ENCODE data around the gene FBRSL1. TPM values are rescaled to one million over a fixed set of nuclear protein-coding genes. Genes with fewer than 3 reads are reported as not detected.

FBRSL1 gene
- total RNA-seq, 1 donor: 3.9 TPM

GRCh38 chr12:132542661-132543060 lies 52.7 kb downstream of the FBRSL1 start:
- H3K4me3 ChIP-seq (ENCODE audit: low read depth, low read length): no peak overlapping the region
- no peak for DNase-seq (ENCODE audit: low read depth)
- no peak for TF ChIP-seq CTCF (IDR thresholded peaks at IDR 0.05; ENCODE audit: insufficient read depth, low read depth, low read length)

GRCh38 chr12:132543298-132544079 lies 53.5 kb downstream of the FBRSL1 start:
- H3K4me3 ChIP-seq (ENCODE audit: low read depth, low read length): no peak overlapping the region
- DNase-seq (ENCODE audit: low read depth): no peak
- TF ChIP-seq CTCF (IDR thresholded peaks at IDR 0.05; ENCODE audit: insufficient read depth, low read depth, low read length): no peak

- DNase-seq (ENCODE audit: low read depth): no peak
- TF ChIP-seq CTCF (IDR thresholded peaks at IDR 0.05; ENCODE audit: insufficient read depth, low read depth, low read length): no peak
- H3K4me3 ChIP-seq (ENCODE audit: low read depth, low read length): no peak overlapping the region
These were observed 54.1 kb downstream of the FBRSL1 start for GRCh38 chr12:132544080-132544397.

GRCh38 chr12:132544498-132544897 lies 54.5 kb downstream of the FBRSL1 start:
- TF ChIP-seq CTCF (IDR thresholded peaks at IDR 0.05; ENCODE audit: insufficient read depth, low read depth, low read length): no peak
- DNase-seq (ENCODE audit: low read depth): no peak
- no peak overlapping the region for H3K4me3 ChIP-seq (ENCODE audit: low read depth, low read length)

- no peak for DNase-seq (ENCODE audit: low read depth)
- no peak overlapping the region for H3K4me3 ChIP-seq (ENCODE audit: low read depth, low read length)
- no peak for TF ChIP-seq CTCF (IDR thresholded peaks at IDR 0.05; ENCODE audit: insufficient read depth, low read depth, low read length)
These were observed 55.4 kb downstream of the FBRSL1 start for GRCh38 chr12:132545164-132545953.

GRCh38 chr12:132545955-132546354 lies 56.0 kb downstream of the FBRSL1 start:
- DNase-seq (ENCODE audit: low read depth): no peak
- TF ChIP-seq CTCF (IDR thresholded peaks at IDR 0.05; ENCODE audit: insufficient read depth, low read depth, low read length): no peak
- H3K4me3 ChIP-seq (ENCODE audit: low read depth, low read length): no peak overlapping the region

All from fibroblast of villous mesenchyme (primary cell).